Vagina (tissue), 2 donors: ENCODE data around the gene TRPV3. TPM values are rescaled to one million over a fixed set of nuclear protein-coding genes. Genes with fewer than 3 reads are reported as not detected.
"Not testable (repeated sequence)": the region's sequence is repeated elsewhere in the genome, so short reads cannot be mapped to it uniquely, and the experiment has no call there.

Experiments
- DNase-seq, 2 donors: peaks; one replicate each; pipeline ENCODE4 v3.0.0-alpha.2; 2017; ENCODE audit errors: extremely low spot score in 2 of 2
- H3K27ac ChIP-seq: fragments of 200-600 bp; sonication (generic); one replicate; pipeline ENCODE4 v1.5.1; 2019
- H3K27me3 ChIP-seq: fragments of 200-600 bp; sonication (generic); one replicate; pipeline ENCODE4 v1.5.1; 2019
- H3K36me3 ChIP-seq, 2 donors: fragments of 200-600 bp; sonication (generic); one replicate each; pipeline ENCODE4 v1.5.1; 2017 to 2019
- H3K4me1 ChIP-seq: fragments of 200-600 bp; sonication (generic); one replicate; pipeline ENCODE4 v1.5.1; 2019
- H3K4me3 ChIP-seq, 2 donors: fragments of 200-600 bp; sonication (generic); 1 replicate in 1 of 2; 2 replicates in 1 of 2; pipeline ENCODE4 v1.5.1; 2016 to 2019
- H3K9me3 ChIP-seq: fragments of 200-600 bp; sonication (generic); one replicate; pipeline ENCODE4 v1.5.1; 2019
- CTCF ChIP-seq, 3 experiments: fragments of 450-650 bp in 2 of 3; fragments of 200-600 bp in 1 of 3; sonication (generic) in 1 of 3; IDR thresholded peaks; one replicate each; pipeline ENCODE4 v1.5.1; 2017 to 2019; ENCODE audit warnings: antibody characterized with exemption in 3 of 3, mild to moderate bottlenecking in 2 of 3, moderate library complexity in 2 of 3
- POLR2A ChIP-seq, 2 donors: fragments of 450-650 bp; IDR thresholded peaks; one replicate each; pipeline ENCODE4 v1.6.1; 2017; ENCODE audit warnings: antibody characterized with exemption in 2 of 2, mild to moderate bottlenecking in 2 of 2, moderate library complexity in 2 of 2
- POLR2AphosphoS5 ChIP-seq, 2 donors: sonication (generic); formaldehyde crosslinking; IDR thresholded peaks; one replicate each; pipeline ENCODE4 v1.9.0; 2017; ENCODE audit warnings: antibody characterized with exemption in 2 of 2, mild to moderate bottlenecking in 2 of 2, low read depth in 1 of 2; ENCODE audit not compliant: insufficient read depth in 1 of 2
- intact Hi-C: fragments of 100-400 bp; cut with DNase I; formaldehyde crosslinking; loops from one replicate; pipeline ENCODE4 v1.15.1; 2023
- total RNA-seq: library from RNA; depleted of rRNA; stranded (reverse); fragments of >200 nt; gene quantifications from one replicate; pipeline ENCODE4 v1.2.3, GENCODE V29; 2016

Gene TRPV3
- total RNA-seq, 1 donor from 2014 or later: 3.2 TPM

DNA sequence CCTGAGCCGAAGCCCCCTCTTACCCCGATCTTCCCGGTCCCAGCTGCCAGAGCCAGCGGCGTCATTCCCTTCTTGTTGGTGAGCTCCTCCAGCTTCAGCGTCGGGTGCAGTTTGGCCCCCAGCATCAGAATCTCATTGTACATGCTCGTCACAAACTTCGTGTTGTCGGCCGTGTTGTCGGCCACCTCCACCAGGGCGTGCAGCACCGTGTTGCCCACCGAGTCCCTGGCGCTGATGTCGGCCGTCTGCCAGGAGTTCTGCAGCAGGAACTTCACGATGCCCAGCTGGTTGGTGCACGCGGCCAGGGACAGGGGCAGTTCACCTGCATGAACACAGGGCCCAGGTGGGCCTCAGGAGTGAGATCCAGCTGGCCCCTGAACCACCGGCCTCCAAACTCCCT, 32.2 kb upstream of the TRPV3 start:
- TF ChIP-seq POLR2AphosphoS5 (IDR thresholded peaks at IDR 0.05; ENCODE audit: insufficient read depth in 1 of 2, low read depth in 1 of 2) (no peak), POLR2A (IDR thresholded peaks at IDR 0.05) (no peak), CTCF (IDR thresholded peaks at IDR 0.05) (no peak)
- Histone ChIP-seq H3K27ac (no peak overlapping the region), H3K4me1 (no peaks in the 10 kb centered on the region), H3K36me3 (peaks cover 0 to 30% of the 10 kb centered on the region in 2 donors), H3K27me3 (no peaks in the 10 kb centered on the region), H3K9me3 (no peaks in the 10 kb centered on the region), H3K4me3 (no peak overlapping the region)
- intact Hi-C loops: no loop called here
- no peak for DNase-seq

DNA sequence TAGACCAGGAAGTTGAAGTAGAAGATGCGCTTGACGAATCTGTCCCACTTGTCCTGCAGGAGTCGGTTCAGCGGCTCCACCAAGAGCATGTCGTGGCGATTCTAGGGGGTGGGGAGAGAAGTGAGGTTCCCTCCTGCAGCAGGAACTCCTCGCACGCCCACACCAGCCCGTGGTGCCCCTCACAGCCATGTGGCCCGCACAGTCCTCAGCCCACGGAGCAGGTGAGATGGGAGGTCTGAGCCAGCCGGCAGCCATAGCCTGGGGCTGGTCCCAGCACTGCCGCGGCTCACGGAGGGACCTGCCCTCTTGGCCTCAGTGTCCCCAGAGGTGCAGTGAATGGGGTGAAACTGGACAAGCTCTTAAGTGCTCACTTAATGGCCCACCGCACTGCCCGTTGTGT, 28.2 kb upstream of the TRPV3 start:
- TF ChIP-seq CTCF (IDR thresholded peaks at IDR 0.05): no peak
- TF ChIP-seq POLR2A (IDR thresholded peaks at IDR 0.05): no peak
- TF ChIP-seq POLR2AphosphoS5 (IDR thresholded peaks at IDR 0.05; ENCODE audit: insufficient read depth in 1 of 2, low read depth in 1 of 2): no peak
- H3K27ac ChIP-seq: no peak overlapping the region
- H3K27me3 ChIP-seq: no peaks in the 10 kb centered on the region
- H3K4me3 ChIP-seq: no peak overlapping the region
- H3K9me3 ChIP-seq: no peaks in the 10 kb centered on the region
- intact Hi-C loops: no loop called here
- peaks cover 0 to 30% of the 10 kb centered on the region in 2 donors for H3K36me3 ChIP-seq
- no peaks in the 10 kb centered on the region for H3K4me1 ChIP-seq
- no peak for DNase-seq

DNA sequence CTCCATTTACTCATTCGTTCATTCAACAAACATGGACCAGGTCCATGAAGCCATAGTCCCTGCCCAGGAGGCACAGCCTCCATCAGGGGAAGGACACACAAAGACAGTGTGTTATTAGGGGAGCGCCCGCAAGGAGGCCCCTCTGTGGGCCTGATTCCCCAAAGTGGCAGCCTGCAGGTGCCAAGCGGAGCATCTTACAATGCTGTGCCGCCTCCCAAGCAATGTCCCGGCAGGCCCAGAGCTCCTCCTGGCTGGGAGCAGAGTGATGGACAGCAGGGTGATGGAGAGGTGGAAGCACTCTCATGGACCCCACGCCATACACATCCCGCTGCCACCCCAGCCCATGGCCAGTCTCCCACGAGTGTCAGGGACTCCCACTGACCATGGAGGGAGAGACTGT, 25.8 kb upstream of the TRPV3 start:
- intact Hi-C loops: no loop called here
- no peaks in the 10 kb centered on the region for H3K27me3 ChIP-seq
- no peaks in the 10 kb centered on the region for H3K4me1 ChIP-seq
- TF ChIP-seq CTCF (IDR thresholded peaks at IDR 0.05) (no peak), POLR2AphosphoS5 (IDR thresholded peaks at IDR 0.05; ENCODE audit: insufficient read depth in 1 of 2, low read depth in 1 of 2) (no peak), POLR2A (IDR thresholded peaks at IDR 0.05) (no peak)
- H3K9me3 ChIP-seq: no peaks in the 10 kb centered on the region
- peaks cover 0 to 18% of the 10 kb centered on the region in 2 donors for H3K36me3 ChIP-seq
- DNase-seq: no peak
- no peak overlapping the region for H3K27ac ChIP-seq
- H3K4me3 ChIP-seq: no peak overlapping the region

- no peak overlapping the region for H3K4me3 ChIP-seq
- no peaks in the 10 kb centered on the region for H3K27me3 ChIP-seq
- TF ChIP-seq POLR2A (IDR thresholded peaks at IDR 0.05) (no peak), CTCF (IDR thresholded peaks at IDR 0.05) (no peak), POLR2AphosphoS5 (IDR thresholded peaks at IDR 0.05; ENCODE audit: insufficient read depth in 1 of 2, low read depth in 1 of 2) (no peak)
- peaks cover 0 to 18% of the 10 kb centered on the region in 2 donors for H3K36me3 ChIP-seq
- intact Hi-C loops: no loop called here
- DNase-seq: no peak
- no peak overlapping the region for H3K27ac ChIP-seq
- no peaks in the 10 kb centered on the region for H3K4me1 ChIP-seq
- H3K9me3 ChIP-seq: no peaks in the 10 kb centered on the region
These were observed 25.3 kb upstream of the TRPV3 start for GRCh38 chr17:3582915-3583314.

GRCh38 chr17:3578667-3579066, 21.1 kb upstream of the TRPV3 start:
- H3K9me3 ChIP-seq, H3K4me1 ChIP-seq, H3K36me3 ChIP-seq, H3K4me3 ChIP-seq, intact Hi-C loops, DNase-seq, H3K27ac ChIP-seq, H3K27me3 ChIP-seq: not testable (repeated sequence)

DNA sequence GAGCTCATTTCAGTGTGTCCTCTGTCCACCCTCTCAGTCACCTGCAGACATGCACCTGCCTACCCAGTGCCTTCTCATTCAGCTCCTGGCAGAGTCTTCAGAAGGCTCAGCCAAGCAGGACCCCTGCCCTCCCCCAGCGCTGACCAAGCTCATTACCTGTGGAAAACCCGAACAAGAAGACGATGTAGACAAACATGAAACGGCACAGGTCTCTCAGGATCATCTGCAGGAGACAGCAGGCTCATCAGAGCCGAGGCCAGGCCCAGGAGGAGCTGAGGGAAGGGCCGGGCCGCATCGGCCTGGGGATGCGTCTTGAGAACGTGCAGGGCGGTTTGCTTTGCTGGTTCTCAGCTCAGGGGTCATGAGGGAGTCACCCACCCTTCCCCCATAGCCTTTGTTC, 19.4 kb upstream of the TRPV3 start:
- Histone ChIP-seq H3K4me3 (no peak overlapping the region), H3K27ac (no peak overlapping the region), H3K36me3 (peaks cover 0 to 2% of the 10 kb centered on the region in 2 donors), H3K9me3 (no peaks in the 10 kb centered on the region), H3K27me3 (no peaks in the 10 kb centered on the region), H3K4me1 (no peaks in the 10 kb centered on the region)
- TF ChIP-seq POLR2AphosphoS5 (IDR thresholded peaks at IDR 0.05; ENCODE audit: insufficient read depth in 1 of 2, low read depth in 1 of 2) (no peak), CTCF (IDR thresholded peaks at IDR 0.05) (no peak), POLR2A (IDR thresholded peaks at IDR 0.05) (no peak)
- intact Hi-C loops: no loop called here
- no peak for DNase-seq
